ENCODE results near the gene CCP110. TPM values are rescaled to one million over a fixed set of nuclear protein-coding genes. Genes with fewer than 3 reads are reported as not detected.
A peak's percentile ranks its signal among the peaks of the same experiment; 100 is the strongest.

Gene CCP110
- total RNA-seq, 1 donor, result 15.1 TPM

DNA sequence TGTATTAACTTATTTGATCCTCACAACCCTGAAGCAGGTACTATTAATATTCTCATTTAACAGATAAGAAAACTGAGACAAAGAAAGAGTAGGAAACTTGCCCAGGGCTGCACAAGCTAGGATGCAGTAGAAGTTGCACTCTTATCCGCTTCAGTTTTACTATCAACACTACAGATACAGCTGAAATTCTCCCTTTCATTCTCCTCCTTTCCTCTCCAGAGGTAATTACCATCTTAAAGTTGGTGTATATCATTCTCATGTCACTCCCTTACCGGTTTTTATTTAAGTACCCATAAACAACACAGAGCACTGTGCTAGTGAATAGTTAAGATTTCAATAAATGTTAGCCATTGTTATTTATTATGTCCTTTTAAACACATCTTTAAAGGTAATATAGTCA is 5.4 kb upstream of the CCP110 start:
- no peak overlapping the region for H3K4me3 ChIP-seq (ENCODE audit: low read depth, low read length)
- no peak for DNase-seq (ENCODE audit: low read depth)
- TF ChIP-seq, protein P1, sequence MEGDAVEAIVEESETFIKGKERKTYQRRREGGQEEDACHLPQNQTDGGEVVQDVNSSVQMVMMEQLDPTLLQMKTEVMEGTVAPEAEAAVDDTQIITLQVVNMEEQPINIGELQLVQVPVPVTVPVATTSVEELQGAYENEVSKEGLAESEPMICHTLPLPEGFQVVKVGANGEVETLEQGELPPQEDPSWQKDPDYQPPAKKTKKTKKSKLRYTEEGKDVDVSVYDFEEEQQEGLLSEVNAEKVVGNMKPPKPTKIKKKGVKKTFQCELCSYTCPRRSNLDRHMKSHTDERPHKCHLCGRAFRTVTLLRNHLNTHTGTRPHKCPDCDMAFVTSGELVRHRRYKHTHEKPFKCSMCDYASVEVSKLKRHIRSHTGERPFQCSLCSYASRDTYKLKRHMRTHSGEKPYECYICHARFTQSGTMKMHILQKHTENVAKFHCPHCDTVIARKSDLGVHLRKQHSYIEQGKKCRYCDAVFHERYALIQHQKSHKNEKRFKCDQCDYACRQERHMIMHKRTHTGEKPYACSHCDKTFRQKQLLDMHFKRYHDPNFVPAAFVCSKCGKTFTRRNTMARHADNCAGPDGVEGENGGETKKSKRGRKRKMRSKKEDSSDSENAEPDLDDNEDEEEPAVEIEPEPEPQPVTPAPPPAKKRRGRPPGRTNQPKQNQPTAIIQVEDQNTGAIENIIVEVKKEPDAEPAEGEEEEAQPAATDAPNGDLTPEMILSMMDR (IDR thresholded peaks at IDR 0.05; ENCODE audit: insufficient read depth, low read depth, low read length), result no peak

- peak overlapping the region; percentile 85 for H3K4me3 ChIP-seq (ENCODE audit: low read depth, low read length)
- DNase-seq (ENCODE audit: low read depth), result peak; percentile 71
- TF ChIP-seq, protein P1 (IDR thresholded peaks at IDR 0.05; ENCODE audit: insufficient read depth, low read depth, low read length), result no peak
Measured at GRCh38 chr16:19520861-19521331, 2.8 kb upstream of the CCP110 start.

DNA sequence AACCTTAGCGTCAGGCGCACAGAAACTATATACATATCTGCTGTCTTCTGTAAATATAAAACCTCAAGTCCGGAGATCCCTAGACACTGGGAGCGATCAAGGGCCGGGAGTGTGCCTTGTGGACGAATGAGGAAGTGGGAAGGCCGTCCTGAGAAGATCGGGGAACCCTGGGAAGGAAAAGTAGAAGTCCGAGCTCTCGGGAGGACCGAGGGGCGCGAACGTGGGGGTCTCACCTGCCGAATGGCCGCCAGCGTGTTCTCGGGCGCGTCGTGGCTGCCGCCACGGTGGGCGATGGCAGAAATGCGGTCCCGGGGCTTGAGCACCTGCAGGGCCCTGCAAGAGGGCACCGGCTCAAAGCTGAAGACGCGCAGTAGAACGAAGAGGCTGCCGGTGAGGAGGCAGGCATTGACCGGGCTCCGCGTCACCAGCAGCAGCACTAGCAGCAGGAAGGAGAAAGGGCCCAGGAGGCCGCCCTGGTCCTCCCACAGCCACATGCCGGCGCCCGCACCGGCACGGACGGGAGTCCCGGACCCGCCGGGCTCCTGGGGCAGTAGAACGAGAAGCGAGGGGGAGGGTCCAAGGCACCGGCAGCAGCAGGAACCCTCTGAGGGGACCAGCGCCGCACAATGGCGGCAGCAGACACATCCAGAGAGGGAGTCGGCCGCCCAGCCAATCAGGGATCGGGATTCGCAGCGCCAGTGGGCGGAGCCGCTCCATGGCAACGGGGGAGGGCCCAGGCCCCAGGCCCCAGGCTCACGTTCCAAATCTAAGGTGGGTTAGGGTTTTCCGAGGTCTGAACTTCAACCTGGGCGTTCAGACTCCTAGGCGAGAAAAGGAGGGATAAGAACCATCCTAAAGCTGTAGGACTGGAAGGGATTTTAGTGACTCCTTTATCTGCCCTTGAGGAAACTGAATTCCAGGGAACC is 2.0 kb upstream of the CCP110 start, which contains the start of gene GDE1:
Gene GDE1, minus strand, starts transcription at position 628 of the 926 bp plus-strand sequence. Its CDS starts 134 bp downstream, at position 494.
- TF ChIP-seq, protein P1 (IDR thresholded peaks at IDR 0.05; ENCODE audit: insufficient read depth, low read depth, low read length), result peak; percentile 33
- H3K4me3 ChIP-seq (ENCODE audit: low read depth, low read length), result peak within 1 kb of the TSS; percentile 85
- DNase-seq (ENCODE audit: low read depth), result peak; percentile 88

GRCh38 chr16:19522397-19522732 is 1.4 kb upstream of the CCP110 start:
- no peak overlapping the region for H3K4me3 ChIP-seq (ENCODE audit: low read depth, low read length)
- TF ChIP-seq, protein P1 (IDR thresholded peaks at IDR 0.05; ENCODE audit: insufficient read depth, low read depth, low read length), result no peak
- no peak for DNase-seq (ENCODE audit: low read depth)

DNA sequence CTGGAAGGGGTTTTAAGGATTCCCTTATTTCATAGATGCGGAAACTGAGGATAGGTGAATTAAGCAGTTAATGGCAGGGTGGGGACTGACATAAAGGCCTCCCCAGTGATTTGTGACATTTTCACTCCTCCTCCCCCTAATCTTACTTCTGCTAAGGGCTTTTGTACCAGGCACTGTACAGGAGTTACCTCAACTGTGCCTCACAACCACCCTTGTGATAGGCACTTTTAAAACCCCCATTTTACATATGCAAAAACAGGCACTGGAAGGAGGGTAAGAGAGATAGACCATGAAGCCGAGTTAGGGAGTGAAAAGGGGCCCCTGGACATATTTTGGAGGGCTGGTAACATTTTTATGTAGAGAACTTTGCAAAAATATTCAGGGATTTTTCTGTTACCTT is 982 bp upstream of the CCP110 start:
- no peak overlapping the region for H3K4me3 ChIP-seq (ENCODE audit: low read depth, low read length)
- DNase-seq (ENCODE audit: low read depth), result no peak
- TF ChIP-seq, protein P1 (IDR thresholded peaks at IDR 0.05; ENCODE audit: insufficient read depth, low read depth, low read length), result no peak

DNA sequence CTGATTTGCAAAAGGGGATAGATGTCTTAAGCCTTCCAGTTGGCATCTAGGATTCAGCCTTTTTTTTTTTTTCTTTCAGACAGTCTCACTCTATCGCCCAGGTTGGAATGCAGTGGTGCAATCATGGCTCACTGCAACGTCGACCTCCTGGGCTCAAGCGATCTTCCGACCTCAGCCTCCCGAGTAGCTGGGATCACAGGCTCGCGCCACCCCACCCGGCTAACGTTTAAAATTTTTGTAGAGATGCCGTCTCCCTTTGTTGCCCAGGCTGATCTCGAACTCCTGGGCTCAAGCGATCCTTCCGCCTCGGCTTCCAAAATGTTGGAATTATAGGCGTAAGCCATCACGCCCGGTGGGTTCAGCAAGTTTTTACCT is 571 bp upstream of the CCP110 start:
- no peak overlapping the region for H3K4me3 ChIP-seq (ENCODE audit: low read depth, low read length)
- TF ChIP-seq, protein P1 (IDR thresholded peaks at IDR 0.05; ENCODE audit: insufficient read depth, low read depth, low read length), result no peak
- DNase-seq (ENCODE audit: low read depth), result no peak
